CD4-positive, alpha-beta T cell treated with Interleukin-21 for 1 hour (primary cell): ENCODE data around the gene BTG2.
A peak's percentile ranks its signal among the peaks of the same experiment; 100 is the strongest.
"Not testable (repeated sequence)": the region's sequence is repeated elsewhere in the genome, so short reads cannot be mapped to it uniquely, and the experiment has no call there.

Experiments used
- DNase-seq: peaks from one replicate; pipeline ENCODE4 v3.0.0-alpha.2; 2020

Gene BTG2

GRCh38 chr1:203304919-203305808 lies at the start of gene BTG2:
BTG2 (plus strand) TSS chr1:203305519; CDS start chr1:203305607, 88 bp downstream.
- peak; percentile 97 for DNase-seq

GRCh38 chr1:203256636-203257035 lies 48.7 kb upstream of the BTG2 start:
- DNase-seq = not testable (repeated sequence)

GRCh38 chr1:203263496-203263895 lies 41.8 kb upstream of the BTG2 start:
- DNase-seq = no peak

- no peak for DNase-seq
These were observed 41.2 kb upstream of the BTG2 start for GRCh38 chr1:203264052-203264501.

- no peak for DNase-seq
These were observed 39.8 kb upstream of the BTG2 start for GRCh38 chr1:203265541-203265940.

GRCh38 chr1:203266140-203266539 lies 39.2 kb upstream of the BTG2 start:
- not testable (repeated sequence) for DNase-seq

- peak; percentile 91 for DNase-seq
These were observed 37.9 kb upstream of the BTG2 start for GRCh38 chr1:203267347-203267846.

GRCh38 chr1:203267912-203268311 lies 37.4 kb upstream of the BTG2 start:
- no peak for DNase-seq

GRCh38 chr1:203268901-203269653 lies 36.2 kb upstream of the BTG2 start:
- DNase-seq = peak; percentile 84

- no peak for DNase-seq
These were observed 35.7 kb upstream of the BTG2 start for GRCh38 chr1:203269654-203270020.

GRCh38 chr1:203270448-203270847 lies 34.9 kb upstream of the BTG2 start:
- no peak for DNase-seq

GRCh38 chr1:203271018-203271743 lies 34.1 kb upstream of the BTG2 start:
- DNase-seq = peak; percentile 84

- no peak for DNase-seq
These were observed 33.2 kb upstream of the BTG2 start for GRCh38 chr1:203271962-203272632.

GRCh38 chr1:203272633-203273205 lies 32.6 kb upstream of the BTG2 start:
- DNase-seq = no peak

GRCh38 chr1:203273206-203273868 lies 32.0 kb upstream of the BTG2 start:
- peak; percentile 92 for DNase-seq

GRCh38 chr1:203273869-203274602 lies 31.3 kb upstream of the BTG2 start:
- peak; percentile 33 for DNase-seq

- DNase-seq = no peak
These were observed 30.5 kb upstream of the BTG2 start for GRCh38 chr1:203274603-203275381.

GRCh38 chr1:203275656-203276272 lies 29.6 kb upstream of the BTG2 start:
- no peak for DNase-seq

GRCh38 chr1:203276408-203276807 lies 28.9 kb upstream of the BTG2 start:
- DNase-seq = no peak
